Neuronal stem cell (in vitro differentiated cells): ENCODE measurements around the gene EIF4A3.

Experiments used
- DNase-seq: peaks from one replicate; pipeline ENCODE4 v3.0.0-alpha.2; 2013; ENCODE audit warnings: low spot score
- H2AFZ ChIP-seq: one replicate; pipeline ENCODE4 v1.6.1; 2013; ENCODE audit warnings: mild to moderate bottlenecking, low read length, inconsistent platforms
- H2AK5ac ChIP-seq: 2 replicates; pipeline ENCODE4 v1.6.1; 2013; ENCODE audit warnings: low read depth, mild to moderate bottlenecking, inconsistent platforms, low read length, moderate library complexity, mixed read lengths
- H2BK120ac ChIP-seq: 2 replicates; pipeline ENCODE4 v1.6.1; 2013; ENCODE audit warnings: low read depth, mild to moderate bottlenecking, inconsistent platforms, low read length, moderate library complexity, mixed read lengths
- H2BK12ac ChIP-seq: one replicate; pipeline ENCODE4 v1.6.1; 2013; ENCODE audit warnings: low read length, inconsistent platforms
- H2BK15ac ChIP-seq: 2 replicates; pipeline ENCODE4 v1.6.1; 2013; ENCODE audit warnings: mild to moderate bottlenecking, low read length, inconsistent platforms, mixed read lengths
- H2BK5ac ChIP-seq: one replicate; pipeline ENCODE4 v1.6.1; 2013; ENCODE audit warnings: inconsistent platforms, mild to moderate bottlenecking, low read length, moderate library complexity
- H3K14ac ChIP-seq: one replicate; pipeline ENCODE4 v1.6.1; 2013; ENCODE audit warnings: low read length, inconsistent platforms
- H3K18ac ChIP-seq: 2 replicates; pipeline ENCODE4 v1.6.1; 2013; ENCODE audit warnings: low read length, inconsistent platforms
- H3K23ac ChIP-seq: 2 replicates; pipeline ENCODE4 v1.6.1; 2013; ENCODE audit warnings: low read depth, mild to moderate bottlenecking, mixed read lengths, low read length, inconsistent platforms; ENCODE audit not compliant: poor library complexity
- H3K27ac ChIP-seq: replicated peaks from 3 replicates; pipeline ENCODE4 v1.5.1; 2013; ENCODE audit warnings: low read length, inconsistent platforms
- H3K27me3 ChIP-seq, 3 experiments: 2 replicates each; pipeline ENCODE4 v1.6.1; 2013; ENCODE audit warnings: low read length in 3 of 3, mild to moderate bottlenecking in 2 of 3, inconsistent platforms in 1 of 3, low read depth in 1 of 3, mixed read lengths in 1 of 3, moderate library complexity in 1 of 3; ENCODE audit not compliant: control insufficient read depth in 3 of 3, insufficient read depth in 3 of 3
- H3K36me3 ChIP-seq, 2 donors: replicated peaks in 1 of 2; 2 replicates each; pipeline ENCODE4 v1.6.1; 2013; ENCODE audit warnings: low read length in 2 of 2; ENCODE audit not compliant: control insufficient read depth in 2 of 2, insufficient read depth in 2 of 2
- H3K4ac ChIP-seq: 2 replicates; pipeline ENCODE4 v1.6.1; 2013; ENCODE audit warnings: inconsistent platforms, mild to moderate bottlenecking, low read length, moderate library complexity
- H3K4me1 ChIP-seq, 2 donors: 1 replicate in 1 of 2; 2 replicates in 1 of 2; pipeline ENCODE4 v1.6.1; 2013; ENCODE audit warnings: low read length in 2 of 2, low read depth in 1 of 2; ENCODE audit not compliant: control insufficient read depth in 2 of 2, insufficient read depth in 1 of 2
- H3K4me2 ChIP-seq: one replicate; pipeline ENCODE4 v1.6.1; 2013; ENCODE audit warnings: mild to moderate bottlenecking, low read length, inconsistent platforms; ENCODE audit not compliant: insufficient read depth, poor library complexity, severe bottlenecking
- H3K4me3 ChIP-seq, 2 donors: 2 replicates each; pipeline ENCODE4 v1.5.1; 2013; ENCODE audit warnings: low read length in 2 of 2, mild to moderate bottlenecking in 2 of 2, inconsistent platforms in 1 of 2, moderate library complexity in 1 of 2
- H3K79me1 ChIP-seq: one replicate; pipeline ENCODE4 v1.6.1; 2013; ENCODE audit warnings: low read depth, mild to moderate bottlenecking, inconsistent platforms, low read length, moderate library complexity
- H3K9ac ChIP-seq: one replicate; pipeline ENCODE4 v1.6.1; 2013; ENCODE audit warnings: mild to moderate bottlenecking, low read depth, low read length, inconsistent platforms; ENCODE audit not compliant: poor library complexity
- H3K9me3 ChIP-seq, 2 donors: replicated peaks in 1 of 2; 2 replicates each; pipeline versions ENCODE3 to v1.6.1; 2013; ENCODE audit warnings: low read length in 2 of 2, mild to moderate bottlenecking in 2 of 2, inconsistent platforms in 1 of 2, low read depth in 1 of 2, mixed read lengths in 1 of 2, moderate library complexity in 1 of 2; ENCODE audit not compliant: control insufficient read depth in 2 of 2, insufficient read depth in 1 of 2
- H4K8ac ChIP-seq: one replicate; pipeline ENCODE4 v1.6.1; 2013; ENCODE audit warnings: low read depth, mild to moderate bottlenecking, inconsistent platforms, low read length, moderate library complexity
- H4K91ac ChIP-seq: one replicate; pipeline ENCODE4 v1.6.1; 2013; ENCODE audit warnings: low read length, low read depth, mild to moderate bottlenecking, inconsistent platforms; ENCODE audit not compliant: poor library complexity
- WGBS, 2 donors: extraction: QIAGEN DNeasy Blood & Tissue Kit; methylation state at CpG; one replicate each; pipeline ENCODE4 v1.1.7; 2013; ENCODE audit warnings: missing lambda C conversion rate in 2 of 2, mixed read lengths in 1 of 2; ENCODE audit not compliant: insufficient read length in 2 of 2, insufficient replicate concordance in 1 of 2; ENCODE audit errors: extremely low coverage in 2 of 2; 5-methylcytosine and 5-hydroxymethylcytosine counted together

Gene EIF4A3

GRCh38 chr17:80105762-80106161, 41.2 kb downstream of the EIF4A3 start:
- no peak overlapping the region for H3K14ac ChIP-seq
- H2AFZ ChIP-seq: no peak overlapping the region
- no peaks in the 10 kb centered on the region for H3K27me3 ChIP-seq
- H4K8ac ChIP-seq: no peak overlapping the region
- no peak for DNase-seq
- peak overlapping the region; percentile 22 for H2BK12ac ChIP-seq
- H4K91ac ChIP-seq: no peak overlapping the region
- H2BK120ac ChIP-seq: no peak overlapping the region
- H3K9ac ChIP-seq: no peak overlapping the region
- H3K9me3 ChIP-seq: no peaks in the 10 kb centered on the region
- no peak overlapping the region for H3K4me3 ChIP-seq
- no peak overlapping the region for H3K27ac ChIP-seq
- H3K4ac ChIP-seq: peak overlapping the region; percentile 11
- H2BK15ac ChIP-seq: no peak overlapping the region
- peaks cover 8% of the 10 kb centered on the region for H3K79me1 ChIP-seq
- no peak overlapping the region for H3K4me2 ChIP-seq
- peaks cover 0 to 6% of the 10 kb centered on the region in 2 donors for H3K36me3 ChIP-seq
- WGBS, 2 donors: no CpG with 5 or more reads among the region's 29 CpGs
- no peak overlapping the region for H2BK5ac ChIP-seq
- H3K4me1 ChIP-seq: peaks cover 5 to 15% of the 10 kb centered on the region in 2 donors
- H3K23ac ChIP-seq: peak overlapping the region; percentile 91
- no peak overlapping the region for H2AK5ac ChIP-seq
- H3K18ac ChIP-seq: no peak overlapping the region

GRCh38 chr17:80104956-80105375, 42.0 kb downstream of the EIF4A3 start:
- Histone ChIP-seq H3K9ac (peak overlapping the region; percentile 60), H4K8ac (no peak overlapping the region), H3K23ac (peak overlapping the region; percentile 78), H3K4ac (no peak overlapping the region), H3K4me2 (no peak overlapping the region), H3K36me3 (peaks cover 0 to 6% of the 10 kb centered on the region in 2 donors), H3K4me3 (no peak overlapping the region), H4K91ac (no peak overlapping the region), H3K14ac (peak overlapping the region; percentile 31), H2BK12ac (no peak overlapping the region), H3K9me3 (no peaks in the 10 kb centered on the region), H2AK5ac (peak overlapping the region; percentile 27), H2BK120ac (no peak overlapping the region), H3K79me1 (peaks cover 8% of the 10 kb centered on the region), H3K18ac (no peak overlapping the region), H3K27ac (no peak overlapping the region), H2BK5ac (no peak overlapping the region), H2AFZ (no peak overlapping the region), H2BK15ac (no peak overlapping the region), H3K4me1 (peaks cover 5 to 17% of the 10 kb centered on the region in 2 donors), H3K27me3 (no peaks in the 10 kb centered on the region)
- no peak for DNase-seq
- no CpG with 5 or more reads among the region's 18 CpGs for WGBS, 2 donors

DNA sequence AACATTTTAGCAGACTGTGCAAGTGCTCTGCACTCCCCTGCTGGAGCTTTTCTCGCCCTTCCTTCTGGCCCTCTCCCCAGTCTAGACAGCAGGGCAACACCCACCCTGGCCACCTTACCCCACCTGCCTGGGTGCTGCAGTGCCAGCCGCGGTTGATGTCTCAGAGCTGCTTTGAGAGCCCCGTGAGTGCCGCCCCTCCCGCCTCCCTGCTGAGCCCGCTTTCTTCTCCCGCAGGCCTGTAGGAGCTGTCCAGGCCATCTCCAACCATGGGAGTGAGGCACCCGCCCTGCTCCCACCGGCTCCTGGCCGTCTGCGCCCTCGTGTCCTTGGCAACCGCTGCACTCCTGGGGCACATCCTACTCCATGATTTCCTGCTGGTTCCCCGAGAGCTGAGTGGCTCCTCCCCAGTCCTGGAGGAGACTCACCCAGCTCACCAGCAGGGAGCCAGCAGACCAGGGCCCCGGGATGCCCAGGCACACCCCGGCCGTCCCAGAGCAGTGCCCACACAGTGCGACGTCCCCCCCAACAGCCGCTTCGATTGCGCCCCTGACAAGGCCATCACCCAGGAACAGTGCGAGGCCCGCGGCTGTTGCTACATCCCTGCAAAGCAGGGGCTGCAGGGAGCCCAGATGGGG, 42.5 kb downstream of the EIF4A3 start:
- Histone ChIP-seq H3K4me3 (no peak overlapping the region), H2BK120ac (no peak overlapping the region), H2BK12ac (no peak overlapping the region), H2AFZ (no peak overlapping the region), H3K4me2 (no peak overlapping the region), H3K4ac (peak overlapping the region; percentile 32), H3K14ac (no peak overlapping the region), H3K9ac (peak overlapping the region; percentile 60), H2BK5ac (peak overlapping the region; percentile 24), H3K36me3 (peaks cover 0 to 6% of the 10 kb centered on the region in 2 donors), H4K91ac (no peak overlapping the region), H3K18ac (no peak overlapping the region), H2AK5ac (peak overlapping the region; percentile 27), H3K79me1 (peaks cover 10% of the 10 kb centered on the region), H4K8ac (no peak overlapping the region), H3K27me3 (no peaks in the 10 kb centered on the region), H3K4me1 (peaks cover 5 to 17% of the 10 kb centered on the region in 2 donors), H2BK15ac (no peak overlapping the region), H3K23ac (peak overlapping the region; percentile 78), H3K27ac (no peak overlapping the region), H3K9me3 (no peaks in the 10 kb centered on the region)
- WGBS, 2 donors: no CpG with 5 or more reads among the region's 26 CpGs
- no peak for DNase-seq

- no peaks in the 10 kb centered on the region for H3K9me3 ChIP-seq
- H4K8ac ChIP-seq: no peak overlapping the region
- peaks cover 0 to 6% of the 10 kb centered on the region in 2 donors for H3K36me3 ChIP-seq
- no peak overlapping the region for H3K18ac ChIP-seq
- no peak overlapping the region for H3K23ac ChIP-seq
- no peak overlapping the region for H2BK12ac ChIP-seq
- H2BK120ac ChIP-seq: no peak overlapping the region
- peaks cover 12% of the 10 kb centered on the region for H3K79me1 ChIP-seq
- no peak overlapping the region for H2AFZ ChIP-seq
- WGBS, 2 donors: no CpG with 5 or more reads among the region's 19 CpGs
- H3K4me1 ChIP-seq: peaks cover 5 to 17% of the 10 kb centered on the region in 2 donors
- peak overlapping the region; percentile 23 for H2AK5ac ChIP-seq
- no peak overlapping the region for H3K4ac ChIP-seq
- no peak overlapping the region for H3K14ac ChIP-seq
- H4K91ac ChIP-seq: no peak overlapping the region
- no peak overlapping the region for H2BK15ac ChIP-seq
- H2BK5ac ChIP-seq: no peak overlapping the region
- H3K27me3 ChIP-seq: no peaks in the 10 kb centered on the region
- H3K4me3 ChIP-seq: no peak overlapping the region
- no peak for DNase-seq
- H3K4me2 ChIP-seq: no peak overlapping the region
- H3K9ac ChIP-seq: no peak overlapping the region
- no peak overlapping the region for H3K27ac ChIP-seq
Measured at GRCh38 chr17:80103449-80104085, 43.4 kb downstream of the EIF4A3 start.
